22Rv1 (cell line): ENCODE data around the gene SLC2A5.
"Not testable (repeated sequence)": the region's sequence is repeated elsewhere in the genome, so short reads cannot be mapped to it uniquely, and the experiment has no call there.

Experiments used
- H3K27ac ChIP-seq: fragments of 450-650 bp; 2 replicates; pipeline ENCODE4 v1.5.1; 2017
- ZFX ChIP-seq: fragments of 450-650 bp; IDR thresholded peaks from 2 replicates; pipeline ENCODE4 v1.6.1; 2017; ENCODE audit warnings: antibody characterized with exemption, borderline replicate concordance
- TF ChIP-seq, protein P1 (sequence below): fragments of 450-650 bp; IDR thresholded peaks from 2 replicates; pipeline ENCODE4 v1.5.1; 2017; ENCODE audit warnings: mild to moderate bottlenecking

Gene SLC2A5

GRCh38 chr1:9006956-9007615, 62.3 kb downstream of the SLC2A5 start:
- H3K27ac ChIP-seq, result no peak overlapping the region

GRCh38 chr1:9005395-9005708, 64.1 kb downstream of the SLC2A5 start:
- TF ChIP-seq, protein P1, sequence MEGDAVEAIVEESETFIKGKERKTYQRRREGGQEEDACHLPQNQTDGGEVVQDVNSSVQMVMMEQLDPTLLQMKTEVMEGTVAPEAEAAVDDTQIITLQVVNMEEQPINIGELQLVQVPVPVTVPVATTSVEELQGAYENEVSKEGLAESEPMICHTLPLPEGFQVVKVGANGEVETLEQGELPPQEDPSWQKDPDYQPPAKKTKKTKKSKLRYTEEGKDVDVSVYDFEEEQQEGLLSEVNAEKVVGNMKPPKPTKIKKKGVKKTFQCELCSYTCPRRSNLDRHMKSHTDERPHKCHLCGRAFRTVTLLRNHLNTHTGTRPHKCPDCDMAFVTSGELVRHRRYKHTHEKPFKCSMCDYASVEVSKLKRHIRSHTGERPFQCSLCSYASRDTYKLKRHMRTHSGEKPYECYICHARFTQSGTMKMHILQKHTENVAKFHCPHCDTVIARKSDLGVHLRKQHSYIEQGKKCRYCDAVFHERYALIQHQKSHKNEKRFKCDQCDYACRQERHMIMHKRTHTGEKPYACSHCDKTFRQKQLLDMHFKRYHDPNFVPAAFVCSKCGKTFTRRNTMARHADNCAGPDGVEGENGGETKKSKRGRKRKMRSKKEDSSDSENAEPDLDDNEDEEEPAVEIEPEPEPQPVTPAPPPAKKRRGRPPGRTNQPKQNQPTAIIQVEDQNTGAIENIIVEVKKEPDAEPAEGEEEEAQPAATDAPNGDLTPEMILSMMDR, result peak; percentile 62
- no peak for TF ChIP-seq ZFX

More at GRCh38 chr1:9006956-9007615, 62.3 kb downstream of the SLC2A5 start:
- TF ChIP-seq, protein P1, result no peak
- TF ChIP-seq ZFX, result no peak

DNA sequence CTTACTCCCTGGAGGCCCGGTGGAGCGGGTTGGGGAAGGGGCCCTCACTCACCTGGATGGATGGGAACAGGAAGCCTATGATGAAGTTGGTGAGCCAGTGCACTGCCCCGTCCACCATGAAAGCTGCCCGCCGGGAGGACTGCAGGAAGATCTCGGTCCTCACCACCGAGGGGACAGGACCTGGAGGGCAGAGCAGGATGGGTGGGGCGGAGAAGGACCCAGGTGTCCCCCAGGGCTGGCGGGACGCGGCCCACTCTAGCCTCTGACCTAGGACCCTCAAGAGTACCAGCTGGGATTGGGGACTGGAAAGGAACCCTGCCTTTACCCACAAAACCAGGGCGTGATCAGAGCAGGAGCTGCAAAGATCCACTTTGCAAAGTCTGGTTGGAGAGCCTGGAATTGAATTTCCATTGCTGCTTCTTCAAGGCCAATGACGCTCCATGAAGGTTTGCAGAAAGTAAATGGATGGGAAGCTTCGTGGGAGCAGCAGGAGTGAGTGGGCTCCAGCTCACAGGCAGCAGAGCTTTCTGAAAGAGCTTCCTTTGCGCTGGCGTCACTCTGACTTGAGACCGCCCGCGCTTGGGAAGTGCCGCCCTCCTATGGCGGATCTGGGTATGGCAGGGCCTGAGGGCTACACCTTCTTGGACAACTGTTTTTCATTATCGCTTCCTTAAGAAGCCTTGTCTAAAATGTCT, 64.6 kb downstream of the SLC2A5 start:
- TF ChIP-seq, protein P1, result peak; percentile 95
- no peak for TF ChIP-seq ZFX
- H3K27ac ChIP-seq, result no peak overlapping the region

More at GRCh38 chr1:9005395-9005708, 64.1 kb downstream of the SLC2A5 start:
- no peak overlapping the region for H3K27ac ChIP-seq

GRCh38 chr1:9004031-9004699, 65.3 kb downstream of the SLC2A5 start:
- H3K27ac ChIP-seq, result no peak overlapping the region
- TF ChIP-seq ZFX, result no peak
- TF ChIP-seq, protein P1, result no peak

- H3K27ac ChIP-seq, result peak overlapping the region; percentile 76
Measured at GRCh38 chr1:9002215-9002560, 67.2 kb downstream of the SLC2A5 start.

GRCh38 chr1:9001534-9002214, 67.8 kb downstream of the SLC2A5 start:
- peak overlapping the region; percentile 76 for H3K27ac ChIP-seq

DNA sequence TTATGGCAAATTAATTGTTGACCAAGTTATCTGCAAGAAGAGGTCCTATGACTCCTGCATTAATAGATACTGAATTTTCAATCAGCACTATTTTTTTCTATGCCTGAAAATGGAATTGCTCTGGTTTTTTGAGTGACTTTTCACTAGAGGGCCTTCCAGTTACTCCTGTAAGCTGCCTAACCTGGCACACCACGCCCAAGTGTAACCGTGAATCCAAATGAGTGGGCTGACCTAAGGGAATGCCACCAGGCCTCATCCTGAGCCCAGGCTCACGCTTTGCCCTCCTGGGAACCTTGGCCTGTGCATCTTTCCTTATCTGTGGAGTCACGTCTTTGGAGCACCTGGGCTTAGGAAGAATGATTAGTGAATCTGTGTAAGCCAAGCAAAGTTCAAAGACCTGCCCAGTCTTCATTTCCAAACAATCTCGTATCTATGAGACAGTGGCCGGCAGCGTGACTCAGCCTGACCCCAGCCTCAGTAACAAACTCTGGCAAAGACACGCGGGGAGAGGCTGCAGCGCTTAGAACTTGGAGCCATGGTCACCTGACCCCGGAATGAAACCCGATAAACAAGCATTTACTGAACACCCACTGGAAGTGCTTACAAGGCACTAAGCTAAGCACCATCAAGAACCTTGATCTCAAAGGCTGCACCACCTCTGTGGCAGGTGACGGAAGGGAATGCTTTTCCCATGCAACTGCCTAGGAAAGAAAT, 75.3 kb downstream of the SLC2A5 start:
- H3K27ac ChIP-seq, result not testable (repeated sequence)

- TF ChIP-seq, protein P1, result peak; percentile 40
- TF ChIP-seq ZFX, result no peak
- H3K27ac ChIP-seq, result no peak overlapping the region
Measured at GRCh38 chr1:8992936-8993687, 76.3 kb downstream of the SLC2A5 start.
